Caco-2 (cell line): ENCODE results near the gene PEX1. TPM values are rescaled to one million over a fixed set of nuclear protein-coding genes. Genes with fewer than 3 reads are reported as not detected.
"Not testable (repeated sequence)": the region's sequence is repeated elsewhere in the genome, so short reads cannot be mapped to it uniquely, and the experiment has no call there.

Experiments
- BruUV-seq: library from RNA; stranded (reverse); fragments of 400-500 nt; replicated peaks from 2 replicates; lab custom pipeline; 2021; lab: Mats Ljungman, UMichigan
- CTCF ChIA-PET: fragments of 300-600 bp; sonication (Branson Sonifier 250); formaldehyde crosslinking; loops from one replicate; lab custom pipeline; 2022; ENCODE audit warnings: antibody characterized with exemption; lab: Charles Lee
- POLR2A ChIA-PET: fragments of 300-600 bp; sonication (Branson Sonifier 250); formaldehyde crosslinking; loops from one replicate; lab custom pipeline; 2022; ENCODE audit warnings: antibody characterized with exemption; lab: Charles Lee
- DNase-seq, 2 experiments: peaks; one replicate each; pipeline versions ENCODE4 v3.0.0 to v3.0.0-alpha.2; 2020 to 2022
- H3K27me3 ChIP-seq: replicated peaks from 2 replicates; pipeline ENCODE4 v1.6.0; 2011; ENCODE audit warnings: low read length; ENCODE audit not compliant: control insufficient read depth, insufficient read depth
- H3K36me3 ChIP-seq: 2 replicates; pipeline ENCODE4 v1.5.1; 2011; ENCODE audit warnings: low read length; ENCODE audit not compliant: control insufficient read depth, insufficient read depth
- H3K4me1 ChIP-seq: fragments of 250-450 bp; sonication (Bioruptor Pico); 2 replicates; pipeline ENCODE4 v1.5.1; 2020; ENCODE audit warnings: mild to moderate bottlenecking
- H3K4me3 ChIP-seq: 2 replicates; pipeline ENCODE4 v1.5.1; 2011; ENCODE audit warnings: low read depth, mild to moderate bottlenecking, control low read depth, low read length
- H3K9me3 ChIP-seq: fragments of 250-450 bp; sonication (Bioruptor Pico); 2 replicates; pipeline ENCODE4 v1.5.1; 2020; ENCODE audit warnings: mild to moderate bottlenecking, moderate library complexity
- H3K27ac Mint-ChIP-seq: one replicate; pipeline ENCODE4 v1.8.0; 2022; ENCODE audit warnings: mixed read lengths; ENCODE audit not compliant: unreplicated experiment
- H3K27me3 Mint-ChIP-seq: one replicate; pipeline ENCODE4 v1.8.0; 2022; ENCODE audit warnings: mixed read lengths; ENCODE audit not compliant: insufficient read depth, unreplicated experiment
- H3K36me3 Mint-ChIP-seq: one replicate; pipeline ENCODE4 v1.8.0; 2022; ENCODE audit warnings: mild to moderate bottlenecking, mixed read lengths; ENCODE audit not compliant: insufficient read depth, unreplicated experiment
- H3K4me1 Mint-ChIP-seq: one replicate; pipeline ENCODE4 v1.8.0; 2022; ENCODE audit warnings: low read depth, mixed read lengths; ENCODE audit not compliant: unreplicated experiment
- H3K4me3 Mint-ChIP-seq: one replicate; pipeline ENCODE4 v1.8.0; 2022; ENCODE audit warnings: mild to moderate bottlenecking, moderate library complexity, mixed read lengths; ENCODE audit not compliant: unreplicated experiment
- H3K9me3 Mint-ChIP-seq: one replicate; pipeline ENCODE4 v1.8.0; 2022; ENCODE audit warnings: mixed read lengths; ENCODE audit not compliant: unreplicated experiment
- CTCF ChIP-seq, 2 experiments: fragments of 200-600 bp in 1 of 2; IDR thresholded peaks; 1 replicate in 1 of 2; 2 replicates in 1 of 2; pipeline versions ENCODE4 v1.5.1 to v1.8.0; 2011 to 2022; ENCODE audit warnings: antibody characterized with exemption in 1 of 2, control low read depth in 1 of 2, inconsistent platforms in 1 of 2, low read depth in 1 of 2, low read length in 1 of 2, mild to moderate bottlenecking in 1 of 2, moderate library complexity in 1 of 2; ENCODE audit not compliant: insufficient read depth in 1 of 2, severe bottlenecking in 1 of 2, unreplicated experiment in 1 of 2
- intact Hi-C: fragments of 100-400 bp; cut with micrococcal nuclease; formaldehyde crosslinking; loops from one replicate; pipeline ENCODE4 v1.10.0; 2022; ENCODE audit not compliant: unreplicated experiment
- total RNA-seq: library from RNA; stranded (reverse); gene quantifications from 2 replicates; pipeline ENCODE4 v1.2.3, GENCODE V29; 2022

The PEX1 gene
- total RNA-seq, 1 experiment from 2014 or later: 20.1 TPM

GRCh38 chr7:92446869-92447344, 81.4 kb downstream of the PEX1 start:
- Histone ChIP-seq H3K4me3 (no peak overlapping the region; the same call in 1 of the 2 replicates), H3K36me3 (peaks cover 2% of the 10 kb centered on the region), H3K27me3 (no peaks in the 10 kb centered on the region), H3K9me3 (peaks cover 14% of the 10 kb centered on the region), H3K4me1 (peaks cover 22% of the 10 kb centered on the region)
- no peaks in the 10 kb centered on the region for H3K27me3 Mint-ChIP-seq
- CTCF ChIA-PET: interaction anchor here (0.6 to 3.5 kb wide), 15 partner anchors 14 to 616 kb away, joined by 3 to 74 read pairs (median 4); partner anchors contain the start of genes ANKIB1, CDK6, KRIT1 and MTERF1
- H3K4me3 Mint-ChIP-seq: peak overlapping the region; percentile 82
- peak overlapping the region; percentile 86 for H3K27ac Mint-ChIP-seq
- BruUV-seq: no TSS peak
- H3K9me3 Mint-ChIP-seq: peaks cover 26% of the 10 kb centered on the region
- peaks cover 29% of the 10 kb centered on the region for H3K36me3 Mint-ChIP-seq
- DNase-seq: no peak
- intact Hi-C loops: loop anchor here (1.0 to 5.0 kb wide), 6 partner anchors 23 to 565 kb away; partner anchors contain the start of genes CYP51A1 and MTERF1
- POLR2A ChIA-PET: interaction anchor here (0.6 to 2.4 kb wide), 7 partner anchors 14 to 312 kb away, joined by 3 to 31 read pairs (median 11); partner anchors contain the start of genes ANKIB1, CYP51A1, KRIT1 and PEX1
- peak in 1 of 2 experiments; percentile 89 for TF ChIP-seq CTCF (IDR thresholded peaks at IDR 0.05; ENCODE audit: insufficient read depth in 1 of 2, low read depth in 1 of 2, low read length in 1 of 2, severe bottlenecking in 1 of 2, unreplicated experiment in 1 of 2)
- H3K4me1 Mint-ChIP-seq: peaks cover 9% of the 10 kb centered on the region

GRCh38 chr7:92442720-92443119, 85.6 kb downstream of the PEX1 start:
- H3K36me3 ChIP-seq, H3K4me3 Mint-ChIP-seq, CTCF ChIA-PET, H3K36me3 Mint-ChIP-seq, H3K4me3 ChIP-seq, H3K27ac Mint-ChIP-seq, POLR2A ChIA-PET, H3K4me1 ChIP-seq, H3K27me3 ChIP-seq, H3K27me3 Mint-ChIP-seq, H3K4me1 Mint-ChIP-seq, BruUV-seq: not testable (repeated sequence)
- DNase-seq: peak in 1 of 2 experiments; percentile 45
- intact Hi-C loops: loop anchor here (1.0 kb wide), 1 partner anchor 18 kb away; no protein-coding TSS in a partner anchor
- peaks cover 19% of the 10 kb centered on the region for H3K9me3 ChIP-seq
- peaks cover 35% of the 10 kb centered on the region for H3K9me3 Mint-ChIP-seq

GRCh38 chr7:92437956-92438491, 90.3 kb downstream of the PEX1 start:
- no TSS peak for BruUV-seq
- TF ChIP-seq CTCF (IDR thresholded peaks at IDR 0.05; ENCODE audit: insufficient read depth in 1 of 2, low read depth in 1 of 2, low read length in 1 of 2, severe bottlenecking in 1 of 2, unreplicated experiment in 1 of 2): no peak
- Histone ChIP-seq H3K9me3 (peaks cover 12% of the 10 kb centered on the region), H3K4me1 (peaks cover 7% of the 10 kb centered on the region), H3K4me3 (no peak overlapping the region), H3K27me3 (no peaks in the 10 kb centered on the region), H3K36me3 (no peaks in the 10 kb centered on the region; the same call in 1 of the 2 replicates)
- ChIA-PET CTCF (no interaction called here), POLR2A (no interaction called here)
- H3K4me3 Mint-ChIP-seq: no peak overlapping the region
- H3K4me1 Mint-ChIP-seq: no peaks in the 10 kb centered on the region
- no peaks in the 10 kb centered on the region for H3K27me3 Mint-ChIP-seq
- H3K36me3 Mint-ChIP-seq: no peaks in the 10 kb centered on the region
- H3K27ac Mint-ChIP-seq: no peak overlapping the region
- peaks cover 20% of the 10 kb centered on the region for H3K9me3 Mint-ChIP-seq
- intact Hi-C loops: no loop called here
- DNase-seq: no peak

Other genes with a start within 250 kb of the PEX1 start
- gene GATAD1, start 81.0 kb downstream of the PEX1 start, total RNA-seq: 36.7 and 38.2 TPM in 2 replicates
- gene ERVW-1, start 50.6 kb downstream of the PEX1 start, total RNA-seq: 0.51 TPM in 1 of 2 replicates, not detected in the other
- 14.2 and 14.4 TPM in 2 replicates for gene RBM48, start 275 bp upstream of the PEX1 start, total RNA-seq
- 41.9 and 42.5 TPM in 2 replicates for gene FAM133B, start 61.9 kb upstream of the PEX1 start, total RNA-seq